HS-27A (cell line): ENCODE results near the gene ABI1.

ENCODE experiments used
- DNase-seq: peaks from one replicate; pipeline ENCODE4 v3.0.0-alpha.2; 2012; ENCODE audit warnings: low read depth, missing footprints

The ABI1 gene

GRCh38 chr10:26854524-26854923 lies 6.2 kb downstream of the ABI1 start:
- DNase-seq = no peak

DNA sequence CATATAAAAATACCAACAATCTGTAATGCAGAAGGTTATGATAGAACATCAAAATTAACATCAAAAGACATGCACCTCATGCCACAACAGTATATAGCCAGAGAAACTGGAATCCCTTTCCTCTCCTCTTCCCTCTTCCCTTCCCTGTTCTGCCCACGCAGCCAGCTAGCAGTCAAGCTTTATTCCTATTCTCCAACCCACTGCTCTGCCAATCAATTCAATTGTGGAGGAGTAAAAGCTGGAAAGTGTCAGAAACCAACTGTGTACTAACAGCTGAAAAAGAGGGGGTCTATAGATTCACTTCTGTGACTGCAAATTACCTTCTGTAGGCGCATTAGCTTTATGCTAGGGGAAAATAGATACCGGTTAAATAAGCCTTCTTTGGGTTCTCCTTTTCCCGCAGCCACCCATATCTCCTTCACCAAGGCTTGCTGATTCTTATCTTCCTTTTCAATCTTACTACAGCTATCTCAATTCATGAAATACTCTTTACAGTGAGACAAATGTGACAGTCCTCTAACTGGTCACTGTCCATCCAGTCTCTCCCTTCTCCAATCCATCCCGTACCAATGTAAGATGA lies 16.3 kb downstream of the ABI1 start:
- DNase-seq = no peak

DNA sequence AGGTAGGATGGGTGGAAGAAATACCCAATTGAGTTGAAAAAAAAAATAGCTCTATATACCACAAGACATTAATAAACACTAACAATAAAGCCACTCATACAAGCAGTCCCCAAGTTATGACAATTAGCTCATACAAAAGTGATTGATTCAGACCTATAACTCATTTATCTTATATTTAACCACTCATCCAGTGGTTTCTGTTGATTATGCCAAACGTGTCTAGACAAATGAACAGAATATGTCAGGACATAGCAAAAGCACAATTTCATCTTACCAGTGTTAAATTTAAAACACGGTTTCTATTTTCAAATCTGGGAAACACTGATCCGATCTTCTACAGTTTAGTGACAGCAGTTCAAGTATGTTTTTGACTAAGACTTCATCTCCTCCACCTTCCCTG lies 17.0 kb downstream of the ABI1 start:
- DNase-seq = no peak

- no peak for DNase-seq
Measured at GRCh38 chr10:26841733-26842317, 18.9 kb downstream of the ABI1 start.

DNA sequence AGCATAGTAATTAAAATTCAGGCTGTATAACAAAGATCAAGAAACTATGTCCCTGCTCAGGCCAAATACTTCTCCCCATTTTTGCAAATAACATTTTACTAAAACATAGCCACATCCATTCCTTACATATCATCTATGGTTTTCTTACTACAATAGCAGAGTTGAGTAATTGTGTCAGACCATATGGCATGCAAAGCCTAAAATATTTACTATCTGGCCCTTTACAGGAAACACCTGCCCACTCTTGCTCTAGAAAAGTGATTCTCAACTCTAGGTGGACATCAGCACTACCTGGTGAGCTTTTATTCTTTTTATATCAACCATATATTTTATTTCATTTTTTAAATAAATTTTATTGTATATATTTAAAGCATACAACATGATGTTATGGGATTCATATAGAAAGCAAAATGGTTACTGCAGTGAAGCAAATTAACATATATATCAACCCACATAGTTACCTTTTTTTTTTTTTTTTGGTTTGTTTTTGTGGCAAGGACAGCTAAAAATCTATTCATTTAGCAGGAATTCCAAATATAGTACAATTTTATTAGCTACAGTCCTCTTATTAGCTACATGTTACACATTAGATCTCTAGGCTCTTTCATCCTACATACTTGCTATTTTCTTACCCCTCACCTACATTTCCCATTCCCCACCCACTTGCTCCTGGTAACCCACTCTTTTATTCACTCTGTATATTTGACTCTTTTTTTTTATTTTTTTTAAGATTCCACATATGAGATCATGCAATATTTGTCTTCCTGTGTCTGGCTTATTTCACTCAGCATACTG lies 19.6 kb downstream of the ABI1 start:
- no peak for DNase-seq

GRCh38 chr10:26839966-26840627 lies 20.7 kb downstream of the ABI1 start:
- DNase-seq = no peak

DNA sequence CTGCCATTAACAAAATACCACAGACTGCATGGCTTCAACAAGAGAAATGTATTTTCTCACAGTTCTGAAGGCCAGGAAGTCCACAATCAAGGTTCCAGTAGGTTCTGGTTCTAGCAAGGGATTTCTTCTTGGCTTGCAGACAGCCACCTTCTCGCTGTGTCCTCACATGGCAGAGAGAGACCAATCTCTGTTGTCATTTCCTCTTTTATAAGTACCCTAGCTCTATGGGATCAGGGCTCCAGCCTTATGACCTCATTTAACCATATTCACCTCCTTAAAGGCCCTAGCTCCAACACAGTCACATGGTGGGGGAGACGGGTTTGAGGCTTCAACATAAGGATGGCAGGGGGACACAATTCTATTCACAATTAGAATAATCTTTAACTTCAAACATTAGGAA lies 23.6 kb downstream of the ABI1 start:
- no peak for DNase-seq

GRCh38 chr10:26835025-26835424 lies 25.7 kb downstream of the ABI1 start:
- DNase-seq = no peak

DNA sequence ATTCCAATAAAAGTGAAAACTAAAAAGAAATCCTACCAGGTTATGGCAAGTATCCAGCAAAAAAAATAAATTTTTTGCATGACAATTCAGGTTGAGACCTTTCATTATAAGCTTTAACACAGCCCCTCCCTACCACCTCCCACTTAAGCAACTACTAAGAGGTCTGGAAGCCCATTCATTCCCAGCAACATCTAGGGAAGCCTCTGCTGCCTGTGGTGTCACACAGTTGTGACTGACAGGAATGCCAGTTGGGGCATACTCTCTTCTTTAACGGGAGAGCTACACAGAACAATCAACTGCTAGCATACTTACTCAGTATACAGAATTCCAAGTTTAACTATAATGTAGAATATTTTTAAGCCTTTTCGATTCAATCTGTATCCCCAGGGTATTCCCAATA lies 27.8 kb downstream of the ABI1 start:
- no peak for DNase-seq

- DNase-seq = no peak
Measured at GRCh38 chr10:26831936-26832335, 28.8 kb downstream of the ABI1 start.

- DNase-seq = no peak
Measured at GRCh38 chr10:26829810-26830515, 30.8 kb downstream of the ABI1 start.

DNA sequence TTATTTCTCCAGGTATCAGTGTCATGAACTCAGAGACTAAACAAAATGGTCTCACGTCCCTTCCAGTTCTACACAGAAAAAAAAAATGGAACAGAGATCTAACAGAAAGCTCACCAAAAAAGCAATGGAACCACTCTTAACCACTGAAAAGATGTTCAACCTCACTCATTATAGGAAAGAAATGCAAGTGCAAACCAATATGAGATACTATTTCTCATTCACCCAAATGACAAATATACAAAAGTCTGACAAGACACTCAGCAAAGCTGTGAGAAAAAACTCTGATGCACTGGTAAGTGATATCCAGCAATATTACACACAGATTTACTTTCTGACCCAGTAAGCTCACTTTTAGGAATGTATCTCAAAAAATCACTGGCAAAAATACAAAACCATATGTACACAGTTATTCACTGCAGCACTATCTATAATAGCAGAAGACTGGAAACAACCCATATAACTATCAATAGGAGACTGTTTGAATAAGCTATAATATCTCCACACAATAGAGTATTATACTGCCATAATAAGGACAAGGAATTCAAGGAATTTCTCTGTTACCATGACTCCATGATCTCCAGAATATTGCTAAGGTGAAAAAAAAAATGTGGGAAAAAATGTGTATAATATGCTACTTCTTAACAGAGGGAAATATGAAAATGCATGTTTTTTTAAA lies 36.6 kb downstream of the ABI1 start:
- no peak for DNase-seq

- no peak for DNase-seq
Measured at GRCh38 chr10:26821699-26822570, 38.8 kb downstream of the ABI1 start.

DNA sequence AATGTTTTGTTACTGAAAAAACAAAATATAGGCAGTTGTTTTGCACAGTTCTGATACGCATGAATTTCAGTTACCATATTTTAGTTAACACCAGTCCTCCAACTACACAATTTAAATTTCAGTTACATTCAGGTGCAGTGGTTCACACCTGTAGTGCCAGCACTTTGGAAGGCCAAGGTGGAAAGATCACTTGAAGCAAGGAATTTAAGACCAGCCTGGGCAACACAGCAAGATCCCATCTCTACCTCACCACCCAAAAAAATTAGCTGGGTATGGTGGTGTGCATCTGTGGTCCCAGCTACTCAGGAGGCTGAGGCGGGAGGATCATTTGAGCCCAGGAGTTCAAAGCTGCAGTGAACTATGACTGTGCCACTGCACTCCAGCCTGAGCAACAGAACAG lies 45.3 kb downstream of the ABI1 start:
- DNase-seq = no peak

GRCh38 chr10:26810435-26811026 lies 50.2 kb downstream of the ABI1 start:
- DNase-seq = no peak

DNA sequence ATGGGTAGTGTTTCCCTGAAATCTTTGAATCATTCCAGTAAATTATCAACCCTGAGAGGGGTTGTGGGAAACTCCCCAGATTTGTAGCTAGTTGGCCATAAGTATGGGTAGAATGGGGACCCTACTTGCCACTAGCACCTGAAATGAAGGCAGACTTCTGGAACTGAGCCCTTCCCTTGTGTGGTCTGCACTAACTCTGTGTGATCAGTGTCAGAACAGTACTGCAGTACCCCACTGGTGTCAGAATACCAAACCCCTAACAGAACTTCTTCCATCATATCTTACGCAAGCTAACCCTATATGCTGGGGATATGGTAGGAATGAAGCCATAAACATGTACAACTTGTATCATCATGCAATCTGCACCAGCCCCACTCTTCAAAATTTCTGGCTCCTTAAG lies 50.8 kb downstream of the ABI1 start:
- DNase-seq = no peak

GRCh38 chr10:26807532-26807931 lies 53.2 kb downstream of the ABI1 start:
- DNase-seq = no peak

DNA sequence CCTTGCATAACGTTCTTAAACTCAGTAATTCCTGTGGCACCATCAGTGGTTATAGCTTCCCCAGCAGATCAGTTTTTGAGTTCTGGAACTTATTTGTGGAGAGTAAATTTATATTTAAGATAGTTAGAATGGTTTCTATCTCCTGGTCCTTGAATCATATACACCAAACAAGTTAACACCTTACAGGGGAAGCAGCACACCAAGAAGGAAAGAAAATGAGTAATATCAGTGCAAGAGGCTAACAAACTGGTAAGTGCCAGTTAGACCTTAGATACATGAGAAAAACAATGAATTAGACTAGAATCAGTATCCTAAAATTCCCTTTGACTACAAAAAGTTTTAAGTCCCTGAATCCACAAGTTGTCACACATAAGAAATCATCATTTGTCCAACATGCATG lies 54.2 kb downstream of the ABI1 start:
- DNase-seq = no peak

- DNase-seq = no peak
Measured at GRCh38 chr10:26805567-26806245, 55.1 kb downstream of the ABI1 start.
